Karpas-422 (cell line): ENCODE data around the gene ST8SIA6. TPM values are rescaled to one million over a fixed set of nuclear protein-coding genes. Genes with fewer than 3 reads are reported as not detected.

Experiments used
- DNase-seq: peaks from one replicate; pipeline ENCODE4 v3.0.0-alpha.2; 2015
- H2AFZ ChIP-seq: fragments of 200-600 bp; sonication (generic); 2 replicates; pipeline ENCODE4 v1.6.1; 2014; ENCODE audit warnings: antibody characterized with exemption, low read length, mixed read lengths
- H3K27ac ChIP-seq: fragments of 200-600 bp; sonication (generic); 2 replicates; pipeline ENCODE4 v1.5.1; 2014; ENCODE audit warnings: mild to moderate bottlenecking, low read length, moderate library complexity
- H3K27me3 ChIP-seq: fragments of 200-600 bp; sonication (generic); 2 replicates; pipeline ENCODE4 v1.6.1; 2014; ENCODE audit warnings: low read length, mixed read lengths
- H3K36me3 ChIP-seq: fragments of 200-600 bp; sonication (generic); 2 replicates; pipeline ENCODE4 v1.6.1; 2014; ENCODE audit warnings: low read length, mixed read lengths; ENCODE audit not compliant: insufficient read depth
- H3K4me1 ChIP-seq: fragments of 200-600 bp; sonication (generic); 2 replicates; pipeline ENCODE4 v1.6.1; 2014; ENCODE audit warnings: mild to moderate bottlenecking, low read length, mixed read lengths
- H3K4me2 ChIP-seq: fragments of 200-600 bp; sonication (generic); 2 replicates; pipeline ENCODE4 v1.6.1; 2014; ENCODE audit warnings: low read length, low read depth, mild to moderate bottlenecking; ENCODE audit not compliant: poor library complexity, severe bottlenecking
- H3K4me3 ChIP-seq: fragments of 200-600 bp; sonication (generic); 2 replicates; pipeline ENCODE4 v1.5.1; 2014; ENCODE audit warnings: mild to moderate bottlenecking, antibody characterized with exemption, low read length, mixed read lengths
- H3K79me2 ChIP-seq: fragments of 200-600 bp; sonication (generic); 2 replicates; pipeline ENCODE4 v1.6.1; 2014; ENCODE audit warnings: mild to moderate bottlenecking, low read length, mixed read lengths
- H3K9ac ChIP-seq: fragments of 200-600 bp; sonication (generic); 2 replicates; pipeline ENCODE4 v1.6.0; 2014; ENCODE audit warnings: low read length
- H3K9me2 ChIP-seq: fragments of 200-600 bp; sonication (generic), shearing (Covaris generic); replicated peaks from 2 replicates; pipeline ENCODE4 v1.6.0; 2014; ENCODE audit warnings: mild to moderate bottlenecking, low read length, moderate library complexity; ENCODE audit not compliant: insufficient read depth
- H3K9me3 ChIP-seq: fragments of 300-700, 200-600 bp; sonication (generic); 2 replicates; pipeline ENCODE4 v1.6.1; 2014; ENCODE audit warnings: low read length, mixed read lengths
- H4K20me1 ChIP-seq: fragments of 200-600 bp; sonication (generic); 2 replicates; pipeline ENCODE4 v1.6.1; 2014; ENCODE audit warnings: mild to moderate bottlenecking, antibody characterized with exemption, low read length, low read depth; ENCODE audit not compliant: insufficient read depth
- total RNA-seq: library from RNA; depleted of rRNA; stranded (reverse); fragments of >200 nt; shearing (Covaris generic); gene quantifications from 2 replicates; pipeline ENCODE4 v1.2.3, GENCODE V29; 2014; ENCODE audit warnings: low replicate concordance

Gene ST8SIA6
- total RNA-seq, 1 experiment from 2014 or later = not detected

GRCh38 chr10:17396004-17396403 is 58.4 kb downstream of the ST8SIA6 start:
- no peaks in the 10 kb centered on the region for H3K9me3 ChIP-seq
- DNase-seq = peak; percentile 34
- no peak overlapping the region for H3K27ac ChIP-seq
- H3K4me1 ChIP-seq = no peaks in the 10 kb centered on the region
- H3K9me2 ChIP-seq = no peaks in the 10 kb centered on the region
- no peak overlapping the region for H2AFZ ChIP-seq
- no peaks in the 10 kb centered on the region for H3K27me3 ChIP-seq
- no peak overlapping the region for H3K9ac ChIP-seq
- no peak overlapping the region for H3K4me3 ChIP-seq
- H3K4me2 ChIP-seq = no peak overlapping the region
- H4K20me1 ChIP-seq = no peaks in the 10 kb centered on the region
- H3K36me3 ChIP-seq = no peaks in the 10 kb centered on the region
- H3K79me2 ChIP-seq = no peaks in the 10 kb centered on the region

DNA sequence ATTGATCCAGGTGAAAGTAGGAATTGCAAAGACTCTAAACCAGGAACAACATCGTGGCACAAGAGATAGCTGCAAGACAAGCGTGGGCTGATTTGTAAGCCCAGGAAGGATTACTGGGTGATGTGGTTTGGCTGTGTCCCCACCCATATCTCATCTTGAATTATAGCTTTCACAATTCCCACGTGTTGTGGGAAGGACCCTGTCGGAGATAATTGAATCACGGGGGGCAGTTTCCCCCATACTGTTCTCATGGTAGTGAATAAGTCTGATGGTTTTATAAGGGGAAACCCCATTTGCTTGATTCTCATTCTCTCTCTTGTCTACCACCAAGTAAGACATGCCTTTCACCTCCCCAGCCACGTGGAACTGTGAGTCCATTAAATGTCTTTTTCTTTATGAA is 59.5 kb downstream of the ST8SIA6 start:
- no peak overlapping the region for H3K4me2 ChIP-seq
- no peak overlapping the region for H3K27ac ChIP-seq

DNA sequence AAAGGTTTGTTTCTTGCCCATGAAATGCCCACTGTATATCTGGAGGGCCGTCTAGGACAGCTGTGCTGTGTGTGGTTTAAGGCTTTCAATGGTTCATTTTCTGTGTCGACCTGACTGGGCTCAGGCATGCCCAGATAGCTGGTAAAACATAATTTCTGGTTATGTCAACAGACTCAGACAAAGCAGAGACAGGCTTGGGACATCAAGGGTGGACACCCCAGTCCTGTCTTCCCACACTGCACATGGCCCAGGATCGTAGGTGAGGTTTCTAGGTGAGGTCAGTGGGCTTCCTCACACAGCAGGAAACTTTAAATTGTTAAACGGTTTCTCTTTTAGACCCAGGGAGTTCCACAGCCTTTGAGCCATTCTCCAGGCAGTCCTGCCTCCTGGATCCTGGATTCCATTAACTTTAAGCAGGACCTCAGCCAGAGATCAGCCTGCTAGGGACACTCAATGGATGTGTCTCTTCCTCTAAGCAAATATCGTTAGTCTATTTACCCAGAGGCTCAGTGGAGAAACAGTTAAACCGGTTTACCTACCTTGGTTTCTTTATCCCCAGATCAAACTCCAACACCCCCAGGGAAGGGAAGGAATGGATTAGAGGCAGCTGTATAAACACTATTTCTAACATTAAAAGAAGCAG is 66.4 kb downstream of the ST8SIA6 start:
- Histone ChIP-seq H3K9me3 (no peaks in the 10 kb centered on the region), H3K9ac (no peak overlapping the region), H3K9me2 (no peaks in the 10 kb centered on the region), H3K27me3 (no peaks in the 10 kb centered on the region), H4K20me1 (no peaks in the 10 kb centered on the region), H2AFZ (no peak overlapping the region), H3K4me3 (no peak overlapping the region), H3K79me2 (no peaks in the 10 kb centered on the region), H3K27ac (no peak overlapping the region), H3K4me2 (no peak overlapping the region), H3K4me1 (no peaks in the 10 kb centered on the region), H3K36me3 (no peaks in the 10 kb centered on the region)
- peak; percentile 30 for DNase-seq

More for the DNA sequence above, 59.5 kb downstream of the ST8SIA6 start:
- Histone ChIP-seq H3K27me3 (no peaks in the 10 kb centered on the region), H2AFZ (no peak overlapping the region), H3K4me3 (no peak overlapping the region), H3K79me2 (no peaks in the 10 kb centered on the region), H3K9ac (no peak overlapping the region), H3K36me3 (no peaks in the 10 kb centered on the region), H3K9me2 (no peaks in the 10 kb centered on the region), H3K9me3 (no peaks in the 10 kb centered on the region), H4K20me1 (no peaks in the 10 kb centered on the region), H3K4me1 (no peaks in the 10 kb centered on the region)
- no peak for DNase-seq

- H3K36me3 ChIP-seq = no peaks in the 10 kb centered on the region
- no peak overlapping the region for H2AFZ ChIP-seq
- H3K4me2 ChIP-seq = no peak overlapping the region
These were observed 67.7 kb downstream of the ST8SIA6 start for GRCh38 chr10:17386616-17387075.

GRCh38 chr10:17386021-17386420 is 68.4 kb downstream of the ST8SIA6 start:
- Histone ChIP-seq H3K4me3 (no peak overlapping the region), H2AFZ (no peak overlapping the region), H3K9me2 (no peaks in the 10 kb centered on the region), H3K79me2 (no peaks in the 10 kb centered on the region), H3K9me3 (no peaks in the 10 kb centered on the region), H3K4me1 (no peaks in the 10 kb centered on the region), H3K27ac (no peak overlapping the region), H3K9ac (no peak overlapping the region), H3K27me3 (no peaks in the 10 kb centered on the region), H3K4me2 (no peak overlapping the region), H3K36me3 (no peaks in the 10 kb centered on the region), H4K20me1 (no peaks in the 10 kb centered on the region)
- no peak for DNase-seq

More at GRCh38 chr10:17386616-17387075, 67.7 kb downstream of the ST8SIA6 start:
- Histone ChIP-seq H3K9me3 (no peaks in the 10 kb centered on the region), H3K79me2 (no peaks in the 10 kb centered on the region), H3K27me3 (no peaks in the 10 kb centered on the region), H3K4me1 (no peaks in the 10 kb centered on the region), H3K9ac (no peak overlapping the region), H3K27ac (no peak overlapping the region), H3K9me2 (no peaks in the 10 kb centered on the region), H4K20me1 (no peaks in the 10 kb centered on the region), H3K4me3 (no peak overlapping the region)
- peak; percentile 29 for DNase-seq

DNA sequence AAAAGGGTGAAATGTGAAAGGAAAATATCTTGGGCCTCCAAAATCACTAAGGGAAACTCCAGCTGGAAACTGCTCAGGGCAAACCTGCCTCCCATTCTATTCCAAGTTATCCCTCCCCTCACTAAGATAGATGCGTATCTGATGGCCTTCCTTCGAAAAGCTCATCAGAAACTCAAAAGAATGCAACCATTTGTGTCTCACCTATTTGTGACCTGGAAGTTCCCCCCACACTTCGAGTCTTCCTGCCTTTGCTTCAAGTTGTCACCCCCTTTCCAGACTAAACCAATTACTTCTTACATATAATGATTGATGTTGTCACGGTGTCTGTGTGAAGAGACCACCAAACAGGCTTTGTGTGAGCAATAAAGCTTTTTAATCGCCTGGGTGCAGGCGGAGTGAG is 69.3 kb downstream of the ST8SIA6 start:
- no peak for DNase-seq
- H3K9me2 ChIP-seq = no peaks in the 10 kb centered on the region
- no peak overlapping the region for H3K27ac ChIP-seq
- H3K27me3 ChIP-seq = no peaks in the 10 kb centered on the region
- no peaks in the 10 kb centered on the region for H3K79me2 ChIP-seq
- H3K9me3 ChIP-seq = no peaks in the 10 kb centered on the region
- no peaks in the 10 kb centered on the region for H4K20me1 ChIP-seq
- no peaks in the 10 kb centered on the region for H3K4me1 ChIP-seq
- no peak overlapping the region for H3K4me2 ChIP-seq
- no peak overlapping the region for H3K9ac ChIP-seq
- H3K36me3 ChIP-seq = no peaks in the 10 kb centered on the region
- H3K4me3 ChIP-seq = no peak overlapping the region
- H2AFZ ChIP-seq = no peak overlapping the region

DNA sequence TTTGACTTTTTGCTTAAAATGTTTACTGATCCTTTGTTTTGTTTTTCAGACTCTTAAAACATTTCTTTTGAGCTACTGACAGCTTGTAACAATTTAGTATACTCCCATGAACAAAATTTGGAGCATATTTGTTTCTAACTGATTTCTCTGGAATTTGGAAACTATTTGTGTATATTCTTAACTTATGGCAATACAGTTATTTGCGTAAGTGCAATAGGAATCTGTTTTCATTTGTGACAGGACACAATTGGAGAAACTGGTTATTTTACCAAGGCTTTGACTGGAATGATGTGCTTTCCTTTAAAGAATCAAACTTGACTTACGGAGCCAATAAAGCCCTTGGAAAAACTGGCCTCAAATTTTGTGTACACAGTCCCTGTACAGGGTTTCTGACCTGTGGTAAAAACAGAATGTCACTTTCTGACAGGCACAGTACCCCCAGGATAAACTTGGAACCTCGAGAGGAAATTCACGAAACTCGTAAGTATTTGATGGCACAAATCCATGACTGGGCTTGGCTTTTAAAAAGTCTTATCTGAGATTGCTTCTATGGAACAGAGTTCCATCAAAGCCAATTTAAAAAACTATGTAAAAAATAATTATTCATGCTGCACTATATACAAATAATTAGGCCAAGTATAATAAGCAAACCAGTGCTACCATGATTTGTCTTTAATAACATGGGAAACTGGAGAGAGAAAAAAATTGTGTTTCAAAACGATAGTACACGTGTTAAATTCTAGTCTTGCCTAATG is 70.4 kb downstream of the ST8SIA6 start:
- peak; percentile 19 for DNase-seq
- Histone ChIP-seq H3K4me2 (no peak overlapping the region), H2AFZ (no peak overlapping the region), H3K9ac (no peak overlapping the region), H3K27ac (no peak overlapping the region), H3K4me1 (no peaks in the 10 kb centered on the region), H3K4me3 (no peak overlapping the region), H3K79me2 (no peaks in the 10 kb centered on the region), H3K36me3 (no peaks in the 10 kb centered on the region), H3K9me3 (no peaks in the 10 kb centered on the region), H4K20me1 (no peaks in the 10 kb centered on the region), H3K27me3 (no peaks in the 10 kb centered on the region), H3K9me2 (no peaks in the 10 kb centered on the region)

DNA sequence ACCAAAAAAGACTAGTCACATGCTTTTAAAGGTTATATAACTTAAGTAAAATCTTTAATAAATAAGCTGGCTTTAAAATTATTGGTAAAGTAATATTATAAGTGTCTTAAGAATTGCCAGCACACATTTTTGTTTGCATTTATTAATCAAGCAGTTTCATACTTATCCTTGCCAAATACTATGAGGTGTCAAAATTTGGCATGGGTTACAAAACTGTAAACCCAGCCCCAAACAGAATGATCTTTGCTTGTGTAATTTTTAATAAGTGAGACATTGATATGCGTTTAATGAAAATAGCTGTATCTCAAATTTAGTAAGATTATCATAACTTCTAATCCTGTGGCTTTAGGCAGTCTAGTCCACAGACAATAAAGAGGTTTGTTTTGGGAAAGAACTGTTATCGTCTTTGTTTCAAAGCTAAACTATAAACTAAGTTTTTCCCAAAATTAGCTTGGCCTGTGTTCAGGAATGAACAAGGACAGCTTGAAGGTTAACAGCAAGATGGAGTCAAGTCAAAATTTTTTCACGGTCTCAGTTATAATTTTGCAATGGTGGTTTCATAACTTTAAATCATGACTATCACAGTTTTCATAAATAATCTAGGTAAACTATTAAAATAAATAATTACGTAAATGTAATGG is 72.8 kb downstream of the ST8SIA6 start:
- H3K4me1 ChIP-seq = no peaks in the 10 kb centered on the region
- H3K9me2 ChIP-seq = no peaks in the 10 kb centered on the region
- H4K20me1 ChIP-seq = no peaks in the 10 kb centered on the region
- no peaks in the 10 kb centered on the region for H3K9me3 ChIP-seq
- H3K4me2 ChIP-seq = no peak overlapping the region
- no peak overlapping the region for H3K9ac ChIP-seq
- H3K36me3 ChIP-seq = no peaks in the 10 kb centered on the region
- H2AFZ ChIP-seq = no peak overlapping the region
- peak; percentile 19 for DNase-seq
- H3K79me2 ChIP-seq = no peaks in the 10 kb centered on the region
- H3K27ac ChIP-seq = no peak overlapping the region
- no peaks in the 10 kb centered on the region for H3K27me3 ChIP-seq
- no peak overlapping the region for H3K4me3 ChIP-seq
